LNCAP (cell line): ENCODE data around the gene KASH5.

Source experiments
- TF ChIP-seq, protein P1 (sequence below): fragments of 450-650 bp; IDR thresholded peaks from 2 replicates; pipeline ENCODE4 v1.5.1; 2017; ENCODE audit warnings: mild to moderate bottlenecking

Gene KASH5

DNA sequence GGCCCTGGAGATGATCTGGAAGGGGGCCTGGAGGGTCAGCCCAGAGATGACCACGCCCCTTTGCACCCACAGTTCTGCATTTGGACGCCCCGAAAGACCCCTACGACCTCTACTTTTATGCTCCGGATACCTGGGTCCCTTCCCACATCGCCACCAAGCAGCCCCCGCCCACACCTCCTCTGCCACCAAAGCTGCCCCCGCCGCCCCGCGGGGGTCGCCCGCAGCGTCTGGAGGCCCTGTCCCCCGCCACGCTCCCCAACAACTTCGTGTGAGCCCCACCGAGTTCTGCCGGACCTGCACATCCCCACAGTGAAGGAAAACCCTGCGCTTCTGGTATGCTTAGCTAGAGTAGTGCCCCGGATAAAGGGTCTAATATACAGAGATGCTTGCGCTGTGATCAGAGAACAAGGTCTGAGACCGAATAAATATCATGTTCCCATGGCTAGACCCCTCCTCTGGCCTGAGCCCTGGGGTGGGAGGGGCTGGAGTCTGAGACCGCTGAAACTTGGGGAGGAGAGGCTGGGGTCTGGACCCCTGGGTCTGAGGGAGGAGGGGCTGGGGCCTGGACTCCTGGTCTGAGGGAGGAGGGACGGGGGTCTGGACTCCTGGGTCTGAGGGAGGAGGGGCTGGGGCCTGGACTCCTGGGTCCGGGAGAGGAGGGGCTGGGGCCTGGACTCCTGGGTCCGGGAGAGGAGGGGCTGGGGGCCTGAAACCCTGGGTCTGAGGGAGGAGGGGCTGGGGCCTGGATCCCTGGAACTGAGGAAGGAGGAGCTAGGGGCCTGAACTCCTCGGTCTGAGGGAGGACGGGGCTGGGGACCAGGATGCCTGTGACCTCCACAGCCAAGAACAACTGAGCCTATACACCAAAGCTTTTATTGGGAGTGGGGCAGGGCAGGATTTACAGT is 40.8 kb downstream of the KASH5 start:
- TF ChIP-seq, protein P1, sequence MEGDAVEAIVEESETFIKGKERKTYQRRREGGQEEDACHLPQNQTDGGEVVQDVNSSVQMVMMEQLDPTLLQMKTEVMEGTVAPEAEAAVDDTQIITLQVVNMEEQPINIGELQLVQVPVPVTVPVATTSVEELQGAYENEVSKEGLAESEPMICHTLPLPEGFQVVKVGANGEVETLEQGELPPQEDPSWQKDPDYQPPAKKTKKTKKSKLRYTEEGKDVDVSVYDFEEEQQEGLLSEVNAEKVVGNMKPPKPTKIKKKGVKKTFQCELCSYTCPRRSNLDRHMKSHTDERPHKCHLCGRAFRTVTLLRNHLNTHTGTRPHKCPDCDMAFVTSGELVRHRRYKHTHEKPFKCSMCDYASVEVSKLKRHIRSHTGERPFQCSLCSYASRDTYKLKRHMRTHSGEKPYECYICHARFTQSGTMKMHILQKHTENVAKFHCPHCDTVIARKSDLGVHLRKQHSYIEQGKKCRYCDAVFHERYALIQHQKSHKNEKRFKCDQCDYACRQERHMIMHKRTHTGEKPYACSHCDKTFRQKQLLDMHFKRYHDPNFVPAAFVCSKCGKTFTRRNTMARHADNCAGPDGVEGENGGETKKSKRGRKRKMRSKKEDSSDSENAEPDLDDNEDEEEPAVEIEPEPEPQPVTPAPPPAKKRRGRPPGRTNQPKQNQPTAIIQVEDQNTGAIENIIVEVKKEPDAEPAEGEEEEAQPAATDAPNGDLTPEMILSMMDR = no peak

DNA sequence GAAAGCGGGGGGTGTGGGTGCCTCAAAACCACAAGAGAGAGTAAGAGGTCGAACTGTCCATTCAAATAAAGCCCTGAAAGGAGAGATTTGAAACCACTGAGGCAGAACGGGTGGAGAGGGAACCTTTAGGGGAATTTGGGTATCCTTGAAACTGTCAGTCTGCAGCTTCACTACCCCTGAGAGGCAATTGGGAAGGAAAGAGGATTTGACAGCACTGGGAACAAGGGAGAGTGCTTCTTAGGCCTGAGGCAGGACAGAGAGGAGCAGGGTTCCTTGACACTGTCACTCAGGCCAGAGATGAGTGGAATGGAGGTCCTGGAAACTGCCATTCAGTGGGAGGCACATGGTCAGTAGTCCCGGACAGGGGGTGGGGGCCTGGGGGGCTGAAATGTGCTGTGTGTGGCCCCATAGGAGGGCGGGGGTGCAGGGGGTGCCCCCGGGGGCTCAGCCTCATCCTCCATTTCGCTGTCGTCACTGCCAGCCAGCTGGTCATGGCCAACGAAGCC is 42.2 kb downstream of the KASH5 start:
- TF ChIP-seq, protein P1 = no peak

DNA sequence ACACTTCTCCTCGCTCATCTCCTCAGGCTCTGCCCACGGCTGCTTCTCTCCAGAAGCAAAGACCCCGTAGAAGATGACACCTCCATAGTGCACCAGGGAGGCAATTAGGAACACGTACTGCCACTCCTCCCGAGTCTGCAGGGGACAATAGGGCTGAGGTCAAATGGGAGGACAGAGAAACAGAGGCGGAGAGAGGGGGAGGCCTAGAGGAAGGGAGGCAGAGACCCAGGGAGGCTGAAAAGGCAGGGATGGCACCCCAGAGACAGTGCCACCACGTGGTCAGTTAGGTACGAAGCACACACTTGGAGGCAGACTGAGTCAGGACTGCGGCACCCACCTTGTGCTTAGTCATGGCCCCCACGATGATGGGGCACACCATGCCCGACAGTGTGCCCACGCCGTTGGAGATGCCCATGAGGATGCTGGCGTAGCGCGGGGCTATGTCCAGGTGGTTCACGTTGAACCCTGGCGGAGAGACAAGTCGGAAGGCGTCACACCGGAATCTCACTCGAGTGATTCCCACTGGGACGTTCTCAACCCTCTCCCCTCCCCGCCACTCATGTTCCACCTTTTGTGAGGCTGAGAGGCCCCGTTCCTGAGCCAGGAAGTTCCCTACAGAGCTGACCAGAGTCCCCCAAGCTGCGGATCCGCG is 42.8 kb downstream of the KASH5 start:
- TF ChIP-seq, protein P1 = no peak

DNA sequence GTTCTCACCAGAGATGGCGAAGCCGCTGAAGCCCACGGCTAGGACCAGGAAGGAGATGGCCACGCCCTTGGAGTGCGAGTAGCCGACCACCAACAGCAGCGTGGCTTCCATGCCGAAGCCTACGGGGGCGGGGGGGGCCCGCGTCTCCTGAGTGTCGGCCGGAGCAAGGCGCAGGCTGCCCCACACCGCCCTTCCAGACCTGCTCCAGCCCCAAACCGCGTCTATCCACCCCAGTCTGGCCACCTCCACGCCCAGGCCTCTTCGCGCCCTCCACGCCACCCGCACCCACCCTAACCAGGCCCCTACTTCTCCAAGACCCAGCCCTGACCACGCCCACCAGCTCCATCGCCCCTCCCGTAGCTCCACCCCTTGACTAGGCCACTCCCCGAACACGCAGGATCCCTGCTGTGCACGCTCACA is 43.3 kb downstream of the KASH5 start:
- TF ChIP-seq, protein P1 = no peak

DNA sequence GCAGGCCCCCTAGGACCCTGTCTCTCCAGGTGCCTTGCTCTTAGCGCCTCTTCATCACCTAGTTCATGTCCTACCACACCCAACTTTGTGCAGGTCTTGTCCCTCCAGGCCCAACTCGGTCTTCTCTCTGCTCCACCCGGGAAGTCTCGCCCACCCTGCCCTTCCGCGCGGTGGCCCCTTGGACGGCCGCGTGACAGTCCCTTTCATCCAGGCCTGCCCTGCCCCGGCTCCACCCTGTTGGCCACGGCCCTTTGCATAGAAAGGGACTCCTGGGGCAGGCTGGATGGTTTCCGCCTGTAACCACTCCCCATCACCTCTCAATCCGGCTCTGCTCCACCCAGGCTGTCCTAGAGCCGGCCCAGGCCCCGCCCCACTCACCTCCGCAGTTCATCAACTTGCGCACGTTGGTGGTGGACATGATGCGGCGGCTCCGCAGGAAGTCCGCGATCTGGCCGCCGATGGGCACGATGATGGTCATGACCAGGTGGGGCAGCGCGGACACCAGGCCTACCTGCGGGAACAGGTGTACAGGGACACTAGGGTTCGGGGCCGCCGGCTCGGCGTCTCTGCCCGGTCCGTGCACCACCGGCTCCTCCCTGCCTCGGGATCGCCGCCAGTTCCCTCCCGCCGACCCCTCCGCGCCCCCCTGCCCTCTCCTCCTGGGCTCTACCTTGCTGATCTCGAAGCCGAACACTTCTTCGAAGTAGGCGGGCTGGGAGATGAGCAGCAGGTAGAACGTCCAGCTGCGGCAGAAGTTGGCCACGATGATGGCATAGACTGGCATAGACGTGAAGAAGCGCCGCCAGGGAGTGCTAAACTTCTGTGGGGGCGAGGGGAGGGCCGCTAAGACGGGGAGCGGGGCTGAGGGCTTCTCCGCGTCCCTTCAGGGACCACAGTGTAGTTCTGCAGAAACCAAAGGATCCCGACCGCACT is 44.4 kb downstream of the KASH5 start:
- TF ChIP-seq, protein P1 = no peak

DNA sequence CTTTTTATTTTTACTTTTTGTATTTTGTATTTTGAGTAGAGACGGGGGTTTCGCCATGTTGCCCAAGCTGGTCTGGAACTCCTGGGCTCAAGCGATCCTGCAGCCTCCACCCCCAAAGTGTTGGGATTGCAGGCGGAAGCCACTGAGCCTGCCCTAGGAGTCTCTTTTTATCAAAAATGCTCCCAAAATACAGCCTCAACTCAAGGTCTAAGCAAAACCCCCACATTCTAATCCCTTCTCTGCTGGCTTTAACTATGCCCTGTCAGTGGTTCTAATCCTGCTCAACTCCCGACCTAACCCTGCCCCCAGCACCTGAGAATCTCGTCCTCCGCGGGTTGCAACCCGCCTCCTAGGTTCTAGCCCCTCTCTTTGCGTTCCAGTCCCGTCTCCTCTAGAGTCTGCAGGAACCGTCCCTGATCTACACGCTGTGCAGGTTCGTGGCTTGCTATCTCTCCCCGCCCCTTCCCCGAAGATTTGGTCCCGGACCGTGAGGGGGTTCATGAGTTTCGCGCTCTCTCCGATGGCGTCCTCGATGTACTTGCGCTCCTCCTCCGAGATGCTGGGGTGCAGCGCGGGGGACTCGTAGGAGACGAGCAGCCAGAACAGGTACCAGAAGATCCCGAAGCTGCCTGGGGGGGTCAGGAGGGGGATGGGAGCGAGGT is 45.3 kb downstream of the KASH5 start:
- TF ChIP-seq, protein P1 = no peak
